GM18511 (cell line): Measurements from ENCODE around the gene INSL3.

Source experiments
- ATAC-seq: cut with Tn5 transposase; IDR thresholded peaks from one replicate; pipeline ENCODE4 v1.9.1; 2021; ENCODE audit warnings: mild to moderate bottlenecking, moderate library complexity; ENCODE audit not compliant: unreplicated experiment

Gene INSL3, protein sequence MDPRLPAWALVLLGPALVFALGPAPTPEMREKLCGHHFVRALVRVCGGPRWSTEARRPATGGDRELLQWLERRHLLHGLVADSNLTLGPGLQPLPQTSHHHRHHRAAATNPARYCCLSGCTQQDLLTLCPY

DNA sequence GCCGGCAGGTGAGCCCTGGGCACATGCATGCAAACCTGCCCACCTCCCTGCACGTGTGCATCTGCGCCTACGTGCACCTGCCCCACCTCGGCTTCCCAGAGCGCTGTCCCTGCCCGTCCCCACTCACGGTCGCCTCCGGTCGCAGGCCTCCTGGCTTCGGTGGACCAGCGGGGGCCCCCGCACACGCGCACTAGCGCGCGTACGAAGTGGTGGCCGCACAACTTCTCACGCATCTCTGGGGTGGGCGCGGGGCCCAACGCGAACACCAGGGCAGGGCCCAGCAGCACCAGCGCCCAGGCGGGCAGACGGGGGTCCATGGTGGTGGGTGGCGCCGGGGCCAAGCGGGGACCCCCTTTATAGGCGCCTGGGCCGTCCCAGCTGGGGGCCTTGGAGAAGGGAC, at the start of gene INSL3:
Gene INSL3 (minus strand): TSS at position 330 of the 400 bp plus-strand sequence. CDS start 13 bp downstream, at position 317.
- ATAC-seq = no peak

GRCh38 chr19:17869114-17869608, 47.8 kb upstream of the INSL3 start:
- ATAC-seq = no peak

- ATAC-seq = no peak
Observed at GRCh38 chr19:17868669-17869068, 47.4 kb upstream of the INSL3 start.

- ATAC-seq = no peak
Observed at GRCh38 chr19:17866964-17867486, 45.7 kb upstream of the INSL3 start.

DNA sequence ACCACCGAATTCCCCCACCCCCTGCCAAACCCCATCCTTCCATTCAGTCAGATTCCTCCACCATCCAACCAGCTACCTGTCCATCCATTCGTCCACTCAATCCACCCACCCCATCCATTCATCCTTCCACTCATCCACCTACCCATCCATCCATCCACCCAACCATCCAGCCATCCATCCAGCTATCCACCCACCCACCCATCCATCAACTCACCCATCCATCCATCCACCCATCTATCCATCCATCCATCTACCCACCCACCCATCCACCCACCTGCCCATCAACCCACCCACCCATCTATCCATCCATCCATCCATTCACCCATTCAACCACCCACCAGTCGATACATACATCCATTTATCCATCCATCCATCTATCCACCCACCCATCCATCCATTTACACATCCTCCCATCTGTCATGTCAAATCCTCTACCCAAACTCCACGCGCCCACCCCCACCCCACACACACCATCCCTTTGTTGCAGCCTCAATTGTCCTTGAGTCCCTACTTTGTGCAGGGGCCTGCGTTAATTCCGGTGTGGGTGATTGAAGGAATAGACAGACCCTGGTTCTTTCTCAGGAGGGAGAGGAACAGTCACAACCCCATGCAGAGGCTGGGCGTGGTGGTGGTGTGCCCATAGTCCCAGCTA, 45.1 kb upstream of the INSL3 start:
- ATAC-seq = no peak

DNA sequence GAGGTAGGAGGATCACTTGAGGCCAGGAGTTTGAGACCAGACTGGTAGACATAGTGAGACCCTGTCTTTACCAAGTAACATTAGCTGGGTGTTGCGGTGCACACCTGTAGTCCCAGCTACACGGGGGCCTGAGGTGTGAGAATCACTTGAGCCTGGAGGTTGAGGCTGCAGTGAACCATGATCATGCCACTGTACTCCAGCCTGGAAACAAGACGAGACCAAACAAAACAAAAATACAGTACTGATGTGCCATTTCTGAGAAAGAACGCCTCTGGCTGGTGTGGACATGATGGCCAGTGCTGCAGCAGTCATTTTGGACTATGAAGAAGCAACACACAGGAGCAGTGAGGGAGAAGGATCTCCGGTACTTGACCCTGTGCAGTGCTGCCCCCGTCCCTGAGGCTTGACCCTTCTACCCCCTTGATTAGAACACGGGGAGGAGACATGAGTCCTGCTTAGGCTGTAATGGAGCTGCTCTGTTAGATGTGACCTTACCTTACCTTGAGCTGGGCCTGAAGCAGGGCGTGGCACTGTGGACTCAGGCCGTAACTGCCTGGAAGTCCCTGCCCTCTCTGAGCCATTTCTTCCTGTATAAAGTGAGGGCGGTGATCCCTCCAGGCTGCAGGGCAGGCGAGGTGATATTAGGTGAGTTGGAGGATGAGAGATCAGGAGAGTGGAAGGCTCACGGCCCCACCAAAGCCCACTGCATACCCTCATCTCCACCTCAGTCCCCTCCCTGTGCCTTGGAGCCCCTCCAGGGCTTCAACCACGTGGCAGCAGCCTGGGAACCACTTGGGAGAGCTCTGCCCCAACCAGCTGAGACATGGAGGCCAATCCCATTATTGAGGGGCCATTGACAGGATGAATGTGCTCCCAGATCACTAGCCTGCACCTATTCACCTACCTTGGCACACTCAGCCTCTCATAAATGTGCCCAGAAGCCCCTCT, 44.3 kb upstream of the INSL3 start:
- ATAC-seq = no peak

- ATAC-seq = no peak
Observed at GRCh38 chr19:17863520-17864182, 42.3 kb upstream of the INSL3 start.

DNA sequence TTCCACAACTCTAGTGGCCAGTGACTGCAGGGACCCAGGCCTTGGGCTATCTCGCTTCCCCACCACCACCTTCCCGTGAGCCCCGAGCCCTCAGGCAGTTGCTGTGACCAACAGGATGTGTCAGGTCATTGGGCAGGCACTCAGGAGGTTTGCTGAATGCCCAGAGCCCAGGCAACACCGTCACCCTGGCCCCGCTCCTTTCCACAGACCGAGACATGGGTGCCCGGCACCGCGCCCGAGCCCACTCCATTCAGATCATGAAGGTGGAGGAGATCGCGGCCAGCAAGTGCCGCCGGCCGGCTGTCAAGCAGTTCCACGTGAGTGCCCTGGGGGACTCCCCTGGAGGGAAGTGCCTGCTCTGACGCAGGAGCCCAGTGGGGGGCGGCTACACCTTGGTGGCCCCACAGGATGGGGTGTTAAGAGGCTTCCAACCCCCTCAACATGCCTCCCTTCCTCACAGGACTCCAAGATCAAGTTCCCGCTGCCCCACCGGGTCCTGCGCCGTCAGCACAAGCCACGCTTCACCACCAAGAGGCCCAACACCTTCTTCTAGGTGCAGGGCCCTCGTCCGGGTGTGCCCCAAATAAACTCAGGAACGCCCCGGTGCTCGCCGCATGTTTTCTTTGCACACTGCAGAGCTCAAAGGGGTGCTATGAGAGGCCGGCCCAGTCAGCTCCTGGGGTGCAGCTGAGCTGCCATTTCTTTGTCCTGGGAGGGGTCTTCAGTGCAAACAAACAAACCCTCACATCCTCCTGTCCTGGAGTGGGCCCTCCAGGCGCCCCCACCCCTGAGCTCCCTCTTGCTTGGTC, 41.6 kb upstream of the INSL3 start:
- no peak for ATAC-seq

DNA sequence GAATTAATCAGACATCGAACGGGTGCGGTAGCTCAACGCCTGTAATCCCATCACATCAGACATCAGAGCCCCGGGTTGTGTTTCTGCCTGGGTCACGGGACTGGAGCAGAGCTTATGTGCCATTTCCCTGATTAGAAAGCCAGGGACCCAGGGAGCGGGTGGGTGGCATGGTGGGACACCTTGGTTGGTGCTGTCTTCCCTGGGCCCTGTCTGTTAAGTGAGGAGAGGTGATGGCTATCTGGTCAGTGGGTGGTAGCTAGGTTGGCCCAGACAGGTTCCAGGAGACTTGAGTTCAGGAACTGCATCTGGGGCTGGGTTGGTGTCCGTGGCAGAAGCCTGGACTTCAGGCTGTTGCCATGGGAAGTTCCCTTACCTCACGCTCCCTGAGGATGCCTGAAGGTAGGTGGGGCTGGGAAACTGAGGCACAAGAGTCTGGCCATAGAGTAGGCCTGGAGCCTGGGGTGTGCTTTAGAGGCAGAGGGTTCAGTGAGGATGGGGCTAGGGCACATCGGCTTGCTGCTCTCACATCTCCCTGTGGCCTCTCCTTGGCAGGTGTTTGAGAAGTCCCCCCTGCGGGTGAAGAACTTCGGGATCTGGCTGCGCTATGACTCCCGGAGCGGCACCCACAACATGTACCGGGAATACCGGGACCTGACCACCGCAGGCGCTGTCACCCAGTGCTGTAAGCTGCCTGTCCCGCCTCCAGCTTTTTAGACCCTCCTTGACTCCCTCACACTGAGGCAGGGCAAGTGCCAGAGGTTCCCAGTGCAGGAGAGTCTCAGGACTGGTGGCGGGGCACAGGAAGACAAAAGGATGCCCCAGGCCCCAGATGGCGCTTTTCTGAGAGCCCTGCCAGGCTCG, 40.5 kb upstream of the INSL3 start:
- no peak for ATAC-seq

GRCh38 chr19:17860993-17861360, 39.7 kb upstream of the INSL3 start:
- no peak for ATAC-seq

DNA sequence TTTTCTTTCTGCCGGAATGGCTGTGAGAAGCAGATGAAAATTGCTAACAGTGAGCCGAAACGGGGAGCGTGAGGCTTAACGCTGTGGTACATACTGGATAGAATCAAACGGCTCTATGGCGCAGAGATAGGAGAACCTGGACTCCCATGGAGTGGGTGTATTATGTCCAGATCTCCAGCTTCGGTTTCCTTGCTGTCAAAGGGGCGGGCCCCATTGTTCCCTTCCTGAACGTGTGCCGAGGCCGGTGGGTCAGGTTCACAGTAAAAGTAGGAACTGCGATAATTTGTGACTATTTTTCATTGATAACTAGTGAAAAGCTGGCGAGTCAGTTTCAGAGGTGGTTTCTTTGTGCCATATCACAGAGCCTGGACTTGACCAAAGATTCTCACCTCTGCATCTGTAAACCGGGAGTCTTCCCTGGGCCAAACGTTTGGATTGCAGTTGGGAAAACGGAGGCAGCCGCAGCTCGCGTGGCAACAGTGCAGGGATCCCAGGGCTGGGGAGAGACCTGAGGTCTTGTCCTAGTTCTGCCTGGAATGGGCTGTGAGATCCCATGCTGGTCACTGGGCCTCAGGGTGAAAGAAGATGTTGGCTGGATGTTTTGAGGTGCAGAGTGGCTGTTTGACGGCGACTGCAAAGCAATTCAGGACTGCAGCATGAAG, 39.1 kb upstream of the INSL3 start:
- no peak for ATAC-seq

GRCh38 chr19:17859533-17860330, 38.4 kb upstream of the INSL3 start, which contains the start of gene RPL18A:
RPL18A (plus strand) TSS chr19:17859910; CDS start chr19:17859957, 47 bp downstream.
- peak; percentile 95 for ATAC-seq

- ATAC-seq = no peak
Observed at GRCh38 chr19:17855280-17856152, 34.2 kb upstream of the INSL3 start.

GRCh38 chr19:17854061-17854460, 32.7 kb upstream of the INSL3 start:
- no peak for ATAC-seq

GRCh38 chr19:17848595-17849292, 27.4 kb upstream of the INSL3 start:
- ATAC-seq = no peak
